CD4-positive, alpha-beta T cell treated with Interleukin-15 for 4 hours (primary cell): ENCODE measurements around the gene ALG1L2.
A peak's percentile ranks its signal among the peaks of the same experiment; 100 is the strongest.
"Not testable (repeated sequence)": the region's sequence is repeated elsewhere in the genome, so short reads cannot be mapped to it uniquely, and the experiment has no call there.

ENCODE experiments used
- DNase-seq: peaks from one replicate; pipeline ENCODE4 v3.0.0-alpha.2; 2020; ENCODE audit warnings: low spot score

ALG1L2 gene

GRCh38 chr3:130093741-130094391, 12.2 kb downstream of the ALG1L2 start:
- peak; percentile 21 for DNase-seq

GRCh38 chr3:130094491-130094941, 12.9 kb downstream of the ALG1L2 start:
- DNase-seq: peak; percentile 28

- not testable (repeated sequence) for DNase-seq
These were observed 14.2 kb downstream of the ALG1L2 start for GRCh38 chr3:130095858-130096257.

GRCh38 chr3:130097096-130097495, 15.5 kb downstream of the ALG1L2 start:
- DNase-seq: not testable (repeated sequence)

- DNase-seq: peak; percentile 65
These were observed 16.3 kb downstream of the ALG1L2 start for GRCh38 chr3:130097690-130098638.

GRCh38 chr3:130098639-130099385, 17.2 kb downstream of the ALG1L2 start:
- not testable (repeated sequence) for DNase-seq

- DNase-seq: not testable (repeated sequence)
These were observed 20.9 kb downstream of the ALG1L2 start for GRCh38 chr3:130102545-130102944.

GRCh38 chr3:130104191-130104590, 22.6 kb downstream of the ALG1L2 start:
- DNase-seq: not testable (repeated sequence)

GRCh38 chr3:130107333-130107995, 25.8 kb downstream of the ALG1L2 start:
- DNase-seq: not testable (repeated sequence)

GRCh38 chr3:130108836-130109585, 27.4 kb downstream of the ALG1L2 start:
- not testable (repeated sequence) for DNase-seq

GRCh38 chr3:130110386-130111169, 28.9 kb downstream of the ALG1L2 start:
- not testable (repeated sequence) for DNase-seq

GRCh38 chr3:130111185-130111864, 29.7 kb downstream of the ALG1L2 start:
- peak; percentile 99 for DNase-seq

- peak; percentile 99 for DNase-seq
These were observed 30.5 kb downstream of the ALG1L2 start for GRCh38 chr3:130111865-130112747.

- DNase-seq: not testable (repeated sequence)
These were observed 31.1 kb downstream of the ALG1L2 start for GRCh38 chr3:130112748-130113073.

- DNase-seq: not testable (repeated sequence)
These were observed 33.8 kb downstream of the ALG1L2 start for GRCh38 chr3:130115400-130115799.

- DNase-seq: no peak
These were observed 36.3 kb downstream of the ALG1L2 start for GRCh38 chr3:130117933-130118332.

- not testable (repeated sequence) for DNase-seq
These were observed 38.2 kb downstream of the ALG1L2 start for GRCh38 chr3:130119824-130120223.

GRCh38 chr3:130120291-130120690, 38.7 kb downstream of the ALG1L2 start:
- DNase-seq: not testable (repeated sequence)
